ENCODE results near the gene DGKZ. TPM values are rescaled to one million over a fixed set of nuclear protein-coding genes. Genes with fewer than 3 reads are reported as not detected.
A peak's percentile ranks its signal among the peaks of the same experiment; 100 is the strongest.

The DGKZ gene
- total RNA-seq, 1 donor from 2014 or later: 79.8 TPM

DNA sequence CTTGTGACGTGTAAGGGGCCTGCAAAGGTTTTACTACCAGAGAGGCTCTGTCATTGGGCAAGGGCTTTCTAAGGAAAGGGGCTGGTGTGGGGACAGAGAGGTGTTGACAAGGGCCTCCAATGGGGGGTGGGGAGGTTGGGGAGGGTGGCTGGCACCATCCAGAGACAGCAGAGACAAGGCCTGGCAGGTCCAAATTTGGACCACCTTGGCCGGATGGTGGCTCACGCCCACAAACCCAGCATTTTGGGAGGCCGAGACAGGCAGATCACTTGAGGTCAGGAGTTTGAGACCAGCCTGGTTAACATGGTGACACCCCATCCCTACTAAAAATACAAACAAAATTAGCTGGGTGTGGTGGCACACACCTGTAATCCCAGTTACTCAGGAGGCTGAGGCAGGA, 46.5 kb downstream of the DGKZ start:
- no peak for DNase-seq

DNA sequence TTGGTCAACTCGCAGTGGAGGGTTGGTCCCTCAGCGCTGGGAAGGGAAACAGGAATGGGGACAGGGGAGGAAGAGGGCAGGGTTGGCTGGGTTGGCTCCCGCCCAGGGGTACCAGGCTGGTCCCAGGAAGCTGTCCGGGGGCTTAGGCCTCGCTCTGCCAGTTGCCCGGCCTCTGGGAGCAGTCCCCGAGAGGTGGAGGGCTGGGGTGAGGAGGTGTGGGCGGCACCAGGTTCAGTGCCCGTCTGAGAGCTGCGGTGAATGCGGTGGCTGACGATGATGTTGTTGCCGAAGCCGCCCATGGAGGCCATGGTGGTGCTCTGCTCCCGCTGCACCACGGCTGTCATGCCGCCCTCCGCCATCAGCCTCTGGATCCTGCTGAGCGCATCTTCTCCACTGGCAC, 50.3 kb downstream of the DGKZ start:
- no peak for DNase-seq

DNA sequence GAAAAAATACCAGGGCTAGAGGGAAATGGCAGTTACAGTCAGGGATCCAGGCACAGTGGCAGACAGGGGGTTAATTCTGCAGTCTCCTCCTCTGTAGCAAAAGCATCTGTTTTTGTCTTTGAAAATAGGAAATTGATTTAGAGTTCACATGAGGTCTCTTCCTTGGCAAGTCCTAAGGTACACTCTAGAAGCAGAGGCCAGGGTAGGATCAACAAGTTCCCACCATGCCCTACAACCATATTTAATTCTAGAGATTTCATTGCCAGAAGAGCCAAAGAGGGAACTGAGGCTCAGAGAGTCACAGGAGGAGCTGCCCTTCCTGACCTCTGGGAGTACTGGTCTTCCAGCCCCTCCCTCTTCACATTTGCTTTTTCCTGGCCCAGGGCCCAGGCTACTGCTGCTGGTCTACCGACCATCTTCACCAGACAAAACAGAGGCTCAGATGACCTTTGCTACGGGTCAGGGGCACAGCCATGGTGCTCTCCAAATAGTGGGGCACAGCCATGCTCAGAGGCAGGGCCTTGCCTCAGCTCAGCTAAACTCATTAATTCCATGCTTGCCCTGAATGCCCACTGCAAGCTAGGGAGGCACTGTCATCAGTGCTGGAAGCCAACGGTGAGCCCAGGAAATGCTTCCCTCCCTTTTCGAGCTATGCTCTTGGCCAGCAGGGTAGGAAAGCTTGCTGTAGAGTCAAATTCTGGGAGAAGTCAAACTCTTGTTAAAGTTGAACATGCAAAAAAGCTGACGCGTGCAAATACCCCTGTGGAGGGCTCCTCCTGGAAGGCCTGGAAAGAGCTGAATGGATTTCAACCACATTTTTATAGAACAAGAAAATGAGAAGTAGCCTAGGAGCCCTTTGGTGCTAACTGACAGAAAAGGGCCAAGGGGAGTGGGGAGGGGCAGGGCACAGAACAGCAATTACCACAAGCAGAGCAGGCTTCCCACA, 56.0 kb downstream of the DGKZ start:
- DNase-seq: no peak

DNA sequence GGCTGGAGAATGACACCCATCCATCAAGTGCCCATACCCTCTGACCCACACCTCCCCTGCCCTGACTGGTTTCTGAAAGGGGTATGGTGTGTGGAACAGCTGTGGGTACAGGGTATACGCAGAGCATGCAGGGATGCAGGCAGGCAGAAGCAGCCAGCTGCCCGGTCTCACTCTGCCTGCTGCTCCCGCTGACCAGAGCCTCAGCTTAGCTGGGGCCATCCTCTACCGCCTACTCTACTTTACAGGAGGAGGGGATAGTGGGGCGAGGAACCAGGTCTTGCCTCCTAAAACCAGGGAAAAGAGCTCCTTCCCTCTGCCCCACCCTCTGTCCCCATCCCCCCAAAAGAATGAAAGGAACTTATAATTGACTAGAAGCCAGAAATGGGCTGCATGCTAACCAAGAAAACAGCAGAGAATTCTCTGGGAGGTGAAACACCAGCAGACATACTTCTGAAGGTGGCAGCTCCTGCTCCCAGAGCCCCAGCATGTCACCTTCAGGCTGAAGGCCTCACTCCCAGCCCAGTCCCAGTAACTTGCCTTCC, 57.3 kb downstream of the DGKZ start:
- DNase-seq: no peak

DNA sequence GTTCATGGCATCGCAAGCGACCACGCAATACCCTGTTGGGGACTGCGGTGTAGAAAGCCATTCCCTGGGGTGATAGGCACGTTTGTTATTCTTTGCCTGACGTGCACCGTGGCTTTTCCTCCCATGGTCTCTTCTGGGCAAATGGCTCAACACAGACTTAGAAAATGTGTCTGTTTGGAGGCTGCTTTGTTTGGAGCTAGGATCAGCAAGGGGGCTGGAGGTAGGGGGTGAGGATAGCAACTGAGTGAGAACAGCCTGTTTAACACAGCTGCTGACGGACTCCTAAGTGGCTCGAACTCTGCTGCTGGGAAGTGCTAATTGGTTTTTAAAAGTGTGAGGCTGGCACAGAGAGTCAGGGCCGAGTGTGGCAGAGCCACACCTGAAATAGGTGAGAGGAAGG, 60.4 kb downstream of the DGKZ start:
- no peak for DNase-seq

DNA sequence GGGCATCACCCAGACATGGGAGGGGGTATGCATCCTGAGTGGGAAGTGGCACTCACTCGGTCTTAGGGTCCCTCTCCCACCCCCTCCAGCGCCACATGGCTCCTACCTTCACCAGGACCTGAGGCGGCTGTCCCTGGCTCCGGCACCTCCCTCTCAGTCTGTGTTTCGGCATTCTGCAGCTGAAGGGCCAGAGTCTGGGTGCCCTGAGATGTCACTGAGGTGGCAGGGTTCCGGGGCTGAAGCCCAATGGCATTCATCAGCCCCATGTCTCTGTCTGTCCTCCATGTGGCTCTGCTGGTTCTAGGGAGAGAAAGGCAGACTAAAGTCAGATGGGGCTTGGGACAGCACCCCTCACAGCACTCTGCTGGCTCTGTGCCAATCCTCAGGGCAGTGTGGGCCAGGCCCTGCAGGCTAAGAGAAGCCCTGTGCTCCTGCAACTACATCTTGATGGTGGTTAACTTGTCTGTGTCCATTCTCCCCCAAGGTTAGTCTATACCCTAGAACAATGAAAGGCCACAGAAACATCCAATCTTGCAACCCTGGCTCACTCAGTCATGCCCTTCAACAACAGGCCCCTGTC, 61.2 kb downstream of the DGKZ start:
- DNase-seq: no peak

DNA sequence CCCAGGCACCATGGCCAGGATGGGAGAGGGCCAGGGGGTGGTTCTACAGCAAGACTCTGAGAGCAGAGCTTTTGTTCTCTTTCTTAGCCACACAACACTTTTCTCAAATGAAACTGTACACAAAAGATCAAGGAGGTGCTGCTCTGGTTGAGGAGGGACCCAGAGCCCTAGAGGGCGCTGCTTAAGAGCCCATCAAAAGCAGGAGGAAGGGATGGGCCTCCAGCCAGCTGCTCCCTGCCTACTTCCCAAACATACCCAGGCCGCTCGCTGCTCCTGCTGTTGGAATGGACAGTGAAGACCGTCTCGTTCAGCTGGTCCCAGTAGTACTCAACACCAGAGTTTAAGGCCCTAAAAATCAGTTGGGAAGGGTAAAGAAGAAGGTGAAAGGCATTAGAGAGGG, 62.8 kb downstream of the DGKZ start:
- DNase-seq: peak; percentile 39

DNA sequence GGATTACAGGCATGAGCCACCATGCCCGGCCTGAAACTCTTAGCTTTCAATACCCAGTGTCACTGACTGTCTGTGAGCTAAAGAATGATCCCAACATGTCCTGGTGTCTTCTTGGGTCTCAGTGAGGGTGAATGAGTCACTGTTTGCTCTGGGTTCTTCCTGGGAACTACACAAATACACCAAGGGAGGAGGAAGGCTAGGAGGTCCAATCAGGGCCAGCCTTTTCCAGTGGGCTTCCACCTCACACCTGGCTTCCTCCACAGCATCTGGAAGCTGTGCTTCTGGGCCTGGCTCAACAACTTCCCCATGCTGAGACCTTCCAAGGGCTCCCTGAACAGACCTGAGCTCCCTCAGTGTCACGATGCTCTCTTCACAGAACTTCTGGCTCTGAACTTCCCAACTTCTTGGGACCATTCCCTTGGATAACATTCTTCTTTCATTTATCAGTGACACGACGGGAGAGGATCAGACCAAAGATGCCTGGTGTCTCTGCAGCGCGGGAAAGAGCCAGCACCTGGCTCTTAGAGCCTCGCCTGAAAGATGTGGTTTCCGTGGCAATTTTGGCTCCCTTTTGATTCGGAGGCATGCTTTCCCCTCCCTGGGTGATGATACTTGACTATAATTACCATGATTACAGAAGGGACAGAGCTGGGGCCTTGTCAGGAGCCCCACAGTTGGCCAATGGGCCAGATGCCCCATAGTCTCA, 66.7 kb downstream of the DGKZ start:
- DNase-seq: no peak

DNA sequence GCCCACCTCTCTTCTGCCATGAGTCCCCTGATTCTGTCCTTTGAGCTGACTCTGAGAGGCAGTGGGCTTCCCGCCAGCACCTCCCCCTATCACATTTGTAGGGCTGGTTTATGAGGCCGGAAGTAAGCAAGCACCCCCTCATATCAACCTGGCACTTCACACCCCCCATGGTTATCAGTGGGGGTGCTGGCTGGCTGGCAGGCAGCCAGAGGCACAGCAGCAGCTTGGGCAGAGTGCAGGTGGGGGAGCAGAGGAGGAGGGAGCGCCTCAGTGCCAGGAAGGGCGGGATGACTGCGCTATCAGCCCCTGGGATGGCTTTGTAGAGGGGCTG, 67.2 kb downstream of the DGKZ start:
- no peak for DNase-seq

DNA sequence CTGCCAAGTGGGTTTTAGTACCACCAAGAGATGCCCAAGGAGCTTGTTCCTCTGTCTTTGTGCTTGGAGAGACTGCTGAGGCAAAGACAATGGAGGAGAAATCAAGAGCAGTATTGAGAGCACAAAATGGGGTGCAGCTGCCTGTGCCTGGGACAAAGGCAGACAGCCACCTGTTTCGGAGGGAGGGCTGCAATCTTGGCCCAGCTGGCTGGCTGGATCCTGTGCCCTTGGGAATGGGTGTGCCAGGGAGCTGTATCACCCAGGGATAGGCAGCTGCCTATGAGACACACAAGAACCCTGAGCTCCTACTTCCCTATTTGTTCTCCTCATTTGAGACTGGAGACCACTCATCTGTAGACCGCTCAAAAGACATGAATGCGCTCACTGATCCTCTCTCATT, 67.6 kb downstream of the DGKZ start:
- no peak for DNase-seq

DNA sequence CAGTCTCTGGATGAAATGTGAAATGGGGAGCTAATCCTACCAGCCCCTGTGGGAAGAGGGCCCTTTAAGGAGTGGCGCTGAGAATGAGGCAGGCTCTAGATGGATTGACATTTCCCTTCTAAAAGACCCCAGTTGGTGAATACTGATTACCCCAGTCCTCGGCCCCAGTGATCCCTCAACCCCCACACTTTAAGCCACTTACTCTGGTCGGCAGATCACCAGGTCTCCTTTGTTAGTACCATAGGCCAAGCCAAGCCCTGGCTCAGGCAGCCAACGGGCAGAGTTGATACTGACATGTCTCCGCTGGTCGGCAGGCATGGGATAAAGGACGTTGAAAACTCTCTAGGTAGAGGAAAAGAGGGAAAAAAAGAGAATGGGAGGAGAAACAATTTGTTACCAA, 70.4 kb downstream of the DGKZ start:
- DNase-seq: no peak

DNA sequence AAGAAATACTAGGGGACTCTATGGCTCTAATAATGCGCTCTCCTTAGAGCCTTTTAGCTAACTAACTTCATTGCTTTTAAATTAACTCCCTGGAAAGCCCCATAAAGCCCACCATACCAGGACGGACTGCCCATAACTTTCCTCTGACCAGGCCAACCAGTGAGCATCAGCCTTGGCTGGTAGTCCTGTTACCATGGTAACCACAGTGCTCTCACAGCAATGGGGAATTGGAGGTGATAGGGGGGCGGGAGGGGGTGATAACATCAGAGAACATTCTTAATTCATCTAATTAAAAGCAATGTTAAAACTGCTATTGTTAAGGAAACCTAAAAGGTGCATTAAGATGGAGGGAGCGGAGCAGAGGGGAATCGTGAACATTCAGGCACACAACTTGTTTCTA, 71.5 kb downstream of the DGKZ start:
- no peak for DNase-seq

DNA sequence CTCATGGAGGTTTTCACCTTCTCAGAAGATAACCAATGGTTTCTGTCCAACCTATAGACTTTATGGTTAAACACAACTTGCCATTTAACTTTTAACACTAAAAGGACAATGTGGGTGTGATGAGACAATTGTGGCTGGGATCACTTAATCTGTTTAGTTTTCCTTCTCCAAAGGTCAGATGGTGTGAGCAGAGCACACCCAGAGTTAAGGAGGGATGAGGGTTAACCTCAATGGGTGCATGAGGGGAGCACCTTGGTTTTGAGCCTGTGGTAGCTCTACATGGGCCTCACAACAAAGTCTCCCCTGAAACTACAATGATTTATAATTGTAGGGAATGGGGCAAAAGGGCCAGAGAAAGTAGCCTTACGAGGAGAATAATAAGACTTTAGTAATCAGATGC, 73.2 kb downstream of the DGKZ start:
- DNase-seq: no peak

DNA sequence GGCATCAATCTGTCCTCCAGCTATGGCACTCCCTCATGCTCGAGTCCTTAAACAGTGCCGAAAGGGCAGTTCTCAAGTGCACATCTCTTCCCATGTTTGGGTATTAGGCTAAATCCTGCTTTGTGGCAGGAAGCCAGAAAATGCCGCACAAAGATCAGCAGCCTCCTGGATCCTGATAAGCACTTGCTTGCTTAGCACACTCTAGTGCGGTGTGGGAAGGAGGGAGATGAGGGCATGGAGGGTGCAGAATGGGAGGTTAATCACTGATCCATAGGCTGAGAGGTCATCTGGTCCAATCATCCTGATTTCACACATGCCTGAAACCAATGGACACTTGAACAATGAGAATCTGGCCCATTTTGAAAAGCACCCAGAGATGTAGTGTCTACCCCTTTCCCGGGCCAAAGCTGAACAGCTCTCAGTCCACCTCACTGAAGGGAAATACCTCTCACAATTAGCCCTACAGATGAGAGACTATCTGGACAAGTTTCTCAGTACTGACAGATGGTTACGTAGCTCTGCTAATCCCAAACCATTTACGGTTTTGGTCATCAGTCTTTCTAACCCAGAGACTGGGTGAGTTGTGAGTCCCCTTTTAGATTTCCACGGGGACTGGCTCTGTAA, 74.1 kb downstream of the DGKZ start:
- no peak for DNase-seq

DNA sequence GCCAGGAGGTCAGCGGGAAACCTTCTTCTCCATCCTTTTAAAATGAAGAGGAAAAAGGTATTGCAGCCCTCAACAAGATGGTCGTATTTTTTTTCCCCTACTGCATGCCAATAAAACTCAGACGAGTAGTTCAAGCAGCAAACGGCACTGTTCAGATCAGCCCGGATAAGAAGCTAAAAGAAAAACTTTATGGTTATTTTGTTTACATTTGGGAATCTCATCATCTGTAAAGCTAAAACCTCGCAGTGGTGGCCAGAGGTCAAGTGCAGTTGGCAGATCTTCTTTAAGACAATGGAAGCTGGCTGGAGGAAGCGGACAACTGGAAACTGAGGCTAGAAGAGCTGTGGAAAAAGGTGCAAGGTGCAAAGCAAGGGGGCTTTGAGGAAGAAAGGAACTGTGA, 75.3 kb downstream of the DGKZ start:
- no peak for DNase-seq

DNA sequence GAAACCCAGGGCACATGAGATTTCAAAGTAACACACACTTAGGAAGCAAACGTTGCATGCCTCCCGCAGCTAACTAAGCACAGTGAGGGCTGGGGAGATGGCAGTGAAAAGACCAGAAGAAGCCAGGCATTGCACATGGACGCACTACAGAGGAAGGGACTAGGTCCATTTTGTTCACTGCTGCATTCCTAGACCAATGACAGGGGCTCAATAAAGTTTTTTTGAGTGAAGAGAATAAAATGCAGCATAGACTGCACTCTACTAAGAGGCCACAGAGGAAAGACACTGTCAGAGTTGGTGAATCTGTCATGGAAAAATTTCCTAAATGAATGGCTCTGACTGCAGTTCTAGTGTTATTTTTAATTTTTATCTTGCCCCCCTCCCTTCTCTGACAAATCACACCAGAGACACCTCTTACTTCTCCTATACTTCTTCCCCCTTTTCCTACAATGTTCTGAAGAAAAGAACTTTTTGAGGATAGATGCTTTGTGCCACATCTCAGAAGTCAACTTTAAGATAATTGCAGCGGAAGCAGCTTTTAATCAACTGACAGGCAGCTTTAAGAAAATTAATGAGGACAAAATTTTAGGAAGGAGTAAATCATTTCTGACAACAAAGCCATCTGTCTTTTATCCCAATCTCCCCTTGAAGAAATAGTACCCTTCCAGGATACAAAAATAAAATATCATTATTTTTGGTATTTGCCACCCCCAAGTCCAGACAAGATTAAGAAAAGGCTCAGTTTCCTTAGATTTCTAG, 79.1 kb downstream of the DGKZ start:
- no peak for DNase-seq

DNA sequence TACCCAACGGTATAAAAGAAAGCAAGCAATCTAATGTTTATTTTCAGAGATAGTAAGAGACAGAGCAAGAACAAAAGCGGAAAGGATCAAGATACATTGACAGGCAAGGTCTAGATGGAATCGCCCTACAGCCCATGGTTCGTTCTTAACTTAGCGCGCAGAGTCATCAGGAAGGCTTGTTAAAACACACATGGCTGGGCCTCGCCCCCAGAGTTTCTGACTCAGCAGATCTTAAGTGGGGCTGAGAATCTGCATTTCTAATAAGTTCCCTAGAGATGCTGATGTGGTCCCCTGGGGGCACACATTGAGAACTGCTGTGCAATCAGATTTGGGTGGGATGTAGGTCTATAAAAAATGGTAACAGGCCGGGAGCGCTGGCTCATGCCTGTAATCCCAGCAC, 80.1 kb downstream of the DGKZ start:
- no peak for DNase-seq

DNA sequence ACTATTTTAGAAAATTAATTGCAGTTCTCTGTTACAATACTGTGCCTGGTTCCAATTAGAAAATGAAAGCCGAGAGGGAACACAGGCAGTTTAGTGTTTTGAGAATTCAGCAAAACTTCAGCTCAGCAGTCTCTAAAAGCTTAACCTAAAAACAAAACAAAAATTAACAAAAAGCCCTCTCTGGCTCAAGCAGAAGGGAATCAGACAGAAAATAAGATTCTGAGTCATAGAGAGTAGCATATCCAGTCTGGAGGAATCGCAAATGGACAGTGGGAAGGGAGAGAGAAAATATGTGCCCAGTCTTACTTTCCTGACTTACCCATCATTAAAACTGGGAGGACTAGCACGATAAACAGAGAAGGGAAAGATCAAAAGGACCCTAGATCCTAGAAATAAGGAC, 82.5 kb downstream of the DGKZ start:
- no peak for DNase-seq
